ENCODE data around the gene TEKT3. TPM values are rescaled to one million over a fixed set of nuclear protein-coding genes. Genes with fewer than 3 reads are reported as not detected.

Gene TEKT3
- total and polyA plus RNA-seq, 11 donors, result 0.06 to 1.0 (median 0.50) TPM; not detected in 3

DNA sequence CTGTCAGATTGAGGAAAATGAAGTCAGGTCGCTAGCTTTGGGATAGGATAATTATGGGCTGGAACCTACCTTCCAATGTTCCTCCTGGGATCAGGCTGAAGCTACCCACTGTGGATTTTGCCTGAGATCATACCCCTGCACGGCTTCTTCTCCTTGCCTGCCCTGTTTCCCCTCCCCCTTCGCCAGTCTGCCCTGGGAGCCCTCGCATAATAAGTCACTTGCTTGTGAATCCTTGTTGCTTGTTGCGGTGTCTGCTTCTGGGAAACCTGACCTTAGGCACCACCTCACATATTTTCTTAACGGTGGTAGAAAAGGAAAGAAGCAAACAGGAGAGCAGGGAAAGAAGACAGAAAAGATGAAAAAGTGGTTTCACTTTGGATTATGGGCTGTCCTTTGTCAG is 63.0 kb downstream of the TEKT3 start:
- DNase-seq, result no peak
- 53 to 57% (median 56%) methylated on average over 6 of the region's 6 CpGs for WGBS, 4 donors
- ATAC-seq, result no peak
- Histone ChIP-seq H3K27ac (no peak overlapping the region), H3K9me3 (peaks cover 0 to 6% (median 0%) of the 10 kb centered on the region in 12 donors), H3K27me3 (no peaks in the 10 kb centered on the region), H3K36me3 (no peaks in the 10 kb centered on the region), H3K4me1 (peaks cover 0 to 3% (median 0%) of the 10 kb centered on the region in 12 donors), H3K4me3 (no peak overlapping the region)
- TF ChIP-seq POLR2A (IDR thresholded peaks at IDR 0.05) (no peak), CTCF (IDR thresholded peaks at IDR 0.05) (no peak)
- intact Hi-C loops (cut with DNase I), result loop anchor here in 1 of 10 donors (10.0 kb wide), 1 partner anchor 66 kb away; the partner anchor contains the start of gene TEKT3

DNA sequence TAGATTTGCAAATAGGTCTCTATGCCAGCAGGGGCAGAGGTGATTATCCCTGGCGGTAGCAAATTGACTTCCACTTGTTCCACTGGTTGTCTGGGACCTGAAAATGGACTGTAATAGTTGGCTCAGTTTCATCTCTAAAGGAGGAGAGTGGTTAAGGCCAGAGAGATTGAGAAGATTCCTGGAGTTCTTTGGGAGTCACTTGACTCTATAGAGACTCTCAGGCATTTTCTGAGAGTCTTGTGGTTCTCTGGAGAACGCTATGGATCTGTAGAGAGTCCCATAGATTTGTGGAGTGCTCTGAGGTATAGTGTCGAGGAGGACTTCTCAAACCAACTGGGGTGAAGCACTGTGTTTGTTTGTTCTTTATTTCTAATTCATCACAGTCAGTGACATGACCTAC is 67.4 kb downstream of the TEKT3 start:
- ATAC-seq, result no peak
- Histone ChIP-seq H3K27me3 (no peaks in the 10 kb centered on the region), H3K4me1 (peaks cover 3 to 38% (median 14%) of the 10 kb centered on the region in 12 donors), H3K4me3 (no peak overlapping the region), H3K36me3 (no peaks in the 10 kb centered on the region), H3K9me3 (peaks cover 0 to 1% (median 0%) of the 10 kb centered on the region in 12 donors), H3K27ac (peak overlapping the region in 1 of 12 donors; percentile 11)
- intact Hi-C loops (cut with DNase I), result loop anchor here in 1 of 10 donors (10.0 kb wide), 1 partner anchor 71 kb away; the partner anchor contains the start of gene TEKT3
- TF ChIP-seq CTCF (IDR thresholded peaks at IDR 0.05) (no peak), POLR2A (IDR thresholded peaks at IDR 0.05) (no peak)
- WGBS, 4 donors, result 97 to 100% (median 99%) methylated on average over 3 of the region's 3 CpGs
- no peak for DNase-seq

GRCh38 chr17:15273141-15273793 is 68.1 kb downstream of the TEKT3 start:
- no peak overlapping the region for H3K4me3 ChIP-seq
- intact Hi-C loops (cut with DNase I), result loop anchor here in 1 of 10 donors (10.0 kb wide), 1 partner anchor 72 kb away; the partner anchor contains the start of gene TEKT3
- ATAC-seq (peak in 3 of 4 donors; percentile 18 to 46 (median 28)), DNase-seq (no peak)
- H3K4me1 ChIP-seq, result peaks cover 3 to 40% (median 15%) of the 10 kb centered on the region in 12 donors
- no peaks in the 10 kb centered on the region for H3K36me3 ChIP-seq
- 66 to 81% (median 70%) methylated on average over 5 of the region's 5 CpGs for WGBS, 4 donors
- H3K27ac ChIP-seq, result peak overlapping the region in 4 of 12 donors; percentile 11 to 55 (median 21)
- H3K27me3 ChIP-seq, result no peaks in the 10 kb centered on the region
- no peaks in the 10 kb centered on the region for H3K9me3 ChIP-seq
- TF ChIP-seq CTCF (IDR thresholded peaks at IDR 0.05) (no peak), POLR2A (IDR thresholded peaks at IDR 0.05) (no peak)

DNA sequence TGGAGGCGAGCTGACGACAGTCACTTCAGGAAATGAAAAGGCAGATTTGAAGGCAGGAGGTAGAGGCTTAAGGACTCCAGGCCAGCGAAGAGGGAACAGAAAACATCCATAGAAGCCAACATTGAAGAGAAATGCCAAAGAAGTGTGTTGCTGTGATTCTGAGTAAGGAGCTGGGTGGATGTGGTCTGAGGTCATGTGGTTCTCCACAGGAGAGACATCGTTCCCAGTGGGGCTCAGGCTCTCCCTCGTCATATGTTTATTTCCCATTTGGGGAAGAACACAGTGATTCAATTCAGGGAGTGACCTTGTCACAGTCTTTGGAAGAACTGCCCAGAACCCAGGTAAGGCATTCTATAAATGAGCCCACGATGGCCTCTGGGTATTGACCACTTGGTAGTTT is 69.7 kb downstream of the TEKT3 start:
- H3K4me3 ChIP-seq, result no peak overlapping the region
- peaks cover 3 to 40% (median 15%) of the 10 kb centered on the region in 12 donors for H3K4me1 ChIP-seq
- ATAC-seq (no peak), DNase-seq (no peak)
- intact Hi-C loops (cut with DNase I), result loop anchor here in 1 of 10 donors (10.0 kb wide), 1 partner anchor 73 kb away; the partner anchor contains the start of gene TEKT3
- WGBS, 4 donors, result 92 to 94% (median 93%) methylated on average over 6 of the region's 6 CpGs
- no peaks in the 10 kb centered on the region for H3K9me3 ChIP-seq
- H3K27ac ChIP-seq, result no peak overlapping the region
- no peaks in the 10 kb centered on the region for H3K36me3 ChIP-seq
- H3K27me3 ChIP-seq, result no peaks in the 10 kb centered on the region
- TF ChIP-seq POLR2A (IDR thresholded peaks at IDR 0.05) (no peak), CTCF (IDR thresholded peaks at IDR 0.05) (no peak)

Measured in heart left ventricle (tissue), 16 donors.